ENCODE results near the gene KRT32. TPM values are rescaled to one million over a fixed set of nuclear protein-coding genes. Genes with fewer than 3 reads are reported as not detected.

The KRT32 gene
- total RNA-seq, 2 donors from 2014 or later: not detected

GRCh38 chr17:41415833-41416335 lies 51.3 kb downstream of the KRT32 start:
- Histone ChIP-seq H3K4me1 (peaks cover 0 to 9% of the 10 kb centered on the region in 2 donors), H3K9me3 (no peaks in the 10 kb centered on the region), H3K4me3 (no peak overlapping the region), H3K27ac (no peak overlapping the region), H3K36me3 (no peaks in the 10 kb centered on the region), H3K27me3 (no peaks in the 10 kb centered on the region)
- TF ChIP-seq CTCF (IDR thresholded peaks at IDR 0.05): no peak
- DNase-seq (ENCODE audit: low spot score): no peak

GRCh38 chr17:41415411-41415810 lies 51.8 kb downstream of the KRT32 start:
- H3K27ac ChIP-seq: no peak overlapping the region
- TF ChIP-seq CTCF (IDR thresholded peaks at IDR 0.05): no peak
- peaks cover 0 to 9% of the 10 kb centered on the region in 2 donors for H3K4me1 ChIP-seq
- H3K9me3 ChIP-seq: no peaks in the 10 kb centered on the region
- no peak for DNase-seq (ENCODE audit: low spot score)
- no peaks in the 10 kb centered on the region for H3K27me3 ChIP-seq
- no peaks in the 10 kb centered on the region for H3K36me3 ChIP-seq
- no peak overlapping the region for H3K4me3 ChIP-seq

GRCh38 chr17:41413982-41414381 lies 53.2 kb downstream of the KRT32 start:
- H3K27me3 ChIP-seq: no peaks in the 10 kb centered on the region
- no peaks in the 10 kb centered on the region for H3K36me3 ChIP-seq
- peaks cover 0 to 9% of the 10 kb centered on the region in 2 donors for H3K4me1 ChIP-seq
- H3K27ac ChIP-seq: no peak overlapping the region
- no peak for TF ChIP-seq CTCF (IDR thresholded peaks at IDR 0.05)
- H3K9me3 ChIP-seq: no peaks in the 10 kb centered on the region
- no peak overlapping the region for H3K4me3 ChIP-seq
- DNase-seq (ENCODE audit: low spot score): no peak

- no peak overlapping the region for H3K27ac ChIP-seq
- peaks cover 0 to 9% of the 10 kb centered on the region in 2 donors for H3K4me1 ChIP-seq
- H3K9me3 ChIP-seq: no peaks in the 10 kb centered on the region
- no peak for DNase-seq (ENCODE audit: low spot score)
- H3K4me3 ChIP-seq: no peak overlapping the region
- no peaks in the 10 kb centered on the region for H3K36me3 ChIP-seq
- TF ChIP-seq CTCF (IDR thresholded peaks at IDR 0.05): no peak
- no peaks in the 10 kb centered on the region for H3K27me3 ChIP-seq
Measured at GRCh38 chr17:41413353-41413957, 53.7 kb downstream of the KRT32 start.

- TF ChIP-seq CTCF (IDR thresholded peaks at IDR 0.05): no peak
- Histone ChIP-seq H3K36me3 (no peaks in the 10 kb centered on the region), H3K4me1 (peaks cover 0 to 3% of the 10 kb centered on the region in 2 donors), H3K27me3 (no peaks in the 10 kb centered on the region), H3K4me3 (no peak overlapping the region), H3K9me3 (no peaks in the 10 kb centered on the region), H3K27ac (no peak overlapping the region)
- DNase-seq (ENCODE audit: low spot score): no peak
Measured at GRCh38 chr17:41411072-41411840, 55.9 kb downstream of the KRT32 start.

Small RNA genes lying within 50 kb of the gene (microRNA-seq; reads per million reads assigned to microRNA genes)
- gene MIR6510 (ENCODE audit: borderline number of aligned reads in 2 of 2, borderline replicate concordance in 1 of 2): 0 reads per million in 2 donors

Other genes with a start within 250 kb of the KRT32 start
- not detected for gene KRTAP9-2, start 240.7 kb downstream of the KRT32 start, total RNA-seq
- gene KRTAP9-3, start 234.9 kb downstream of the KRT32 start, total RNA-seq: not detected
- not detected for gene KRTAP9-8, start 229.4 kb downstream of the KRT32 start, total RNA-seq
- gene KRTAP9-4, start 217.7 kb downstream of the KRT32 start, total RNA-seq: not detected
- gene KRTAP9-9, start 212.0 kb downstream of the KRT32 start, total RNA-seq: not detected
- gene KRTAP9-6, start 202.0 kb downstream of the KRT32 start, total RNA-seq: not detected
- gene KRTAP9-7, start 191.7 kb downstream of the KRT32 start, total RNA-seq: not detected
- not detected for gene KRTAP29-1, start 164.5 kb downstream of the KRT32 start, total RNA-seq
- gene KRTAP16-1, start 158.1 kb downstream of the KRT32 start, total RNA-seq: not detected
- not detected for gene KRTAP17-1, start 151.7 kb downstream of the KRT32 start, total RNA-seq
- not detected for gene KRT33A, start 116.6 kb downstream of the KRT32 start, total RNA-seq
- not detected for gene KRT33B, start 97.6 kb downstream of the KRT32 start, total RNA-seq
- not detected for gene KRT34, start 85.1 kb downstream of the KRT32 start, total RNA-seq
- gene KRT31, start 69.8 kb downstream of the KRT32 start, total RNA-seq: not detected
- not detected for gene KRT37, start 42.8 kb downstream of the KRT32 start, total RNA-seq
- not detected for gene KRT38, start 26.4 kb downstream of the KRT32 start, total RNA-seq
- not detected for gene KRT35, start 13.8 kb upstream of the KRT32 start, total RNA-seq
- not detected for gene KRT36, start 22.5 kb upstream of the KRT32 start, total RNA-seq
- not detected for gene KRT13, start 38.2 kb upstream of the KRT32 start, total RNA-seq
- under 1 TPM in 1 of 2 donors, not detected in 1; 0.47 TPM for gene KRT15, start 51.5 kb upstream of the KRT32 start, total RNA-seq
- gene KRT19, start 60.9 kb upstream of the KRT32 start, total RNA-seq: 100 to 1,000 TPM in 1 of 2 donors, 10 to 100 TPM in 1; 27.8 to 165 TPM
- gene KRT9, start 104.7 kb upstream of the KRT32 start, total RNA-seq: not detected
- 10 to 100 TPM in 1 of 2 donors, not detected in 1; 20.3 TPM for gene KRT14, start 119.5 kb upstream of the KRT32 start, total RNA-seq
- 1 to 10 TPM in 1 of 2 donors, not detected in 1; 2.2 TPM for gene KRT16, start 145.4 kb upstream of the KRT32 start, total RNA-seq
- not detected for gene KRT17, start 157.2 kb upstream of the KRT32 start, total RNA-seq
- 100 to 1,000 TPM; 331 to 390 TPM for gene EIF1, start 221.5 kb upstream of the KRT32 start, total RNA-seq
- gene GAST, start 244.9 kb upstream of the KRT32 start, total RNA-seq: not detected